Measurements from ENCODE around the gene GCK.
"Not testable (repeated sequence)": the region's sequence is repeated elsewhere in the genome, so short reads cannot be mapped to it uniquely, and the experiment has no call there.

DNA sequence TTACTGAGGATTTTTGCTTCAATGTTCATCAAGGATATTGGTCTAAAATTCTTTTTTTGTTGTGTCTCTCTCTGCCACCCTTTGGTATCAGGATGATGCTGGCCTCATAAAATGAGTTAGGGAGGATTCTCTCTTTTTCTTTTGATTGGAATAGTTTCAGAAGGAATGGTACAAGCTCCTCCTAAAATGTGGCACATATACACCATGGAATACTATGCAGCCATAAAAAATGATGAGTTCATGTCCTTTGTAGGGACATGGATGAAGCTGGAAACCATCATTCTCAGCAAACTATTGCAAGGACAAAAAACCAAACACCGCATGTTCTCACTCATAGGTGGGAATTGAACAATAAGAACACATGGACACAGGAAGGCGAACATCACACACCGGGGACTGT, 10.9 kb upstream of the GCK start:
- TF ChIP-seq, protein P1, sequence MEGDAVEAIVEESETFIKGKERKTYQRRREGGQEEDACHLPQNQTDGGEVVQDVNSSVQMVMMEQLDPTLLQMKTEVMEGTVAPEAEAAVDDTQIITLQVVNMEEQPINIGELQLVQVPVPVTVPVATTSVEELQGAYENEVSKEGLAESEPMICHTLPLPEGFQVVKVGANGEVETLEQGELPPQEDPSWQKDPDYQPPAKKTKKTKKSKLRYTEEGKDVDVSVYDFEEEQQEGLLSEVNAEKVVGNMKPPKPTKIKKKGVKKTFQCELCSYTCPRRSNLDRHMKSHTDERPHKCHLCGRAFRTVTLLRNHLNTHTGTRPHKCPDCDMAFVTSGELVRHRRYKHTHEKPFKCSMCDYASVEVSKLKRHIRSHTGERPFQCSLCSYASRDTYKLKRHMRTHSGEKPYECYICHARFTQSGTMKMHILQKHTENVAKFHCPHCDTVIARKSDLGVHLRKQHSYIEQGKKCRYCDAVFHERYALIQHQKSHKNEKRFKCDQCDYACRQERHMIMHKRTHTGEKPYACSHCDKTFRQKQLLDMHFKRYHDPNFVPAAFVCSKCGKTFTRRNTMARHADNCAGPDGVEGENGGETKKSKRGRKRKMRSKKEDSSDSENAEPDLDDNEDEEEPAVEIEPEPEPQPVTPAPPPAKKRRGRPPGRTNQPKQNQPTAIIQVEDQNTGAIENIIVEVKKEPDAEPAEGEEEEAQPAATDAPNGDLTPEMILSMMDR (IDR thresholded peaks at IDR 0.05): not testable (repeated sequence)
- not testable (repeated sequence) for TF ChIP-seq EZH2 (IDR thresholded peaks at IDR 0.05; ENCODE audit: borderline replicate concordance, insufficient read depth, low read depth, low read length, poor library complexity, severe bottlenecking)
